BLaER1 (cell line): ENCODE measurements around the gene NPL.

ENCODE experiments used
- H3K27ac ChIP-seq: shearing (Covaris generic); formaldehyde crosslinking; 2 replicates; pipeline ENCODE4 v1.8.1; 2022
- H3K27me3 ChIP-seq: shearing (Covaris generic); formaldehyde crosslinking; 2 replicates; pipeline ENCODE4 v1.8.1; 2022
- H3K36me3 ChIP-seq: shearing (Covaris generic); formaldehyde crosslinking; 2 replicates; pipeline ENCODE4 v1.8.1; 2022
- H3K4me1 ChIP-seq: shearing (Covaris generic); formaldehyde crosslinking; 2 replicates; pipeline ENCODE4 v1.8.1; 2022
- H3K4me2 ChIP-seq: shearing (Covaris generic); formaldehyde crosslinking; 2 replicates; pipeline ENCODE4 v1.8.1; 2022
- H3K4me3 ChIP-seq: shearing (Covaris generic); formaldehyde crosslinking; 2 replicates; pipeline ENCODE4 v1.8.1; 2022
- H3K9ac ChIP-seq: shearing (Covaris generic); formaldehyde crosslinking; 2 replicates; pipeline ENCODE4 v1.8.1; 2022
- H3K9me3 ChIP-seq: shearing (Covaris generic); formaldehyde crosslinking; 2 replicates; pipeline ENCODE4 v1.8.1; 2022
- H4K20me1 ChIP-seq: shearing (Covaris generic); formaldehyde crosslinking; 2 replicates; pipeline ENCODE4 v1.8.1; 2022
- Cebpa-rat ChIP-seq: shearing (Covaris generic); IDR thresholded peaks from 2 replicates; pipeline ENCODE4 v1.8.1; 2022

NPL gene

DNA sequence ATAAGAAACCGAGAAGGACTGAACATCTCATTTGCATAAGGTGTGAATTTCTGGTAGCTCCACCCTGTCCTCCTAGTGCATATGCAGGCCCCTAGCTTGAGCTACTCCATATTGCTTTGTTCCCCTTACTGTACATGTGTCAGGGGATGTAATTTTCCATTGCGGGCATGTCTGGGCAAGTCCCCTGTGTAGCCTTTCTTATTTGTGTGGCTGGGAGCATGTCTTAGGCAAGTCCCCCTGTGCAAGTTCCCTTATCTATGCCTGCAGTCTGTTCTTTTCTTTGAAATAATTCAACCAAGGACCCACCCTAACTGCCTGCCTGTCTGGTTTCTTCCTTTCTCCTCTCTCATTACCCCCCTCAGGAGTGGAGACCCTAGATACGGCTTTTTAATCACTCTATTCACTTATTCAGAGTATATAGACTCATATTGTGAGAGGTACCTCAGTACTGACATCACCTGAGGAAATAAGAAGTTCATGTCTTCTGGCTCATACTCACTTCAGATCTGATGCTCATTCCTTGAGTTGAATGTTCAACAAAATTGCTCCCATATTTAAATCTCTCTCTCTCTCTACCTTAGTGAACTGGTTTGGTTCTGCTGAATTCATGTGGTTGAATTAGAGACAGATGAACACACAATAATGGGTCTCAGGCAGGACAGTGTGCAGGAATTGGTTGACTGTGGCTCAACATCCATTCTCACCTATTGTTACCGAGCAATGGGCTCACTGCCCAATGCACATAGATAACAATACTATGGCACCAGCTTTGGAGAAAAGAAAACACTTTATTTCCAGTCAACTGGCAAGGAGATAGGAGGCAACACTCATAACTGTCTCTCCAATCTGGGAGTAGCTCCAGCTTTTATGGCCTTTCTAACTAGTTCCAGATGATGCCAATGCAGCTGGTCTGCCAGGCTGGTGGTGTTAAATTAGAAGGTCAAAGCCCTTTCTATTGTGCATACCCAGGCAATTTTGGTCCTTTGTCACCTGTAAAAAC, 27.9 kb upstream of the NPL start:
- Histone ChIP-seq H3K9me3 (peaks cover 17% of the 10 kb centered on the region), H3K27ac (peak overlapping the region; percentile 78), H3K4me2 (peak overlapping the region; percentile 51), H3K27me3 (no peaks in the 10 kb centered on the region), H3K4me1 (peaks cover 37% of the 10 kb centered on the region), H3K4me3 (no peak overlapping the region), H3K36me3 (no peaks in the 10 kb centered on the region), H4K20me1 (no peaks in the 10 kb centered on the region), H3K9ac (no peak overlapping the region)
- TF ChIP-seq Cebpa-rat = no peak

GRCh38 chr1:182762536-182762935, 27.0 kb upstream of the NPL start:
- H4K20me1 ChIP-seq = no peaks in the 10 kb centered on the region
- TF ChIP-seq Cebpa-rat = no peak
- H3K4me2 ChIP-seq = no peak overlapping the region
- peak overlapping the region; percentile 78 for H3K27ac ChIP-seq
- H3K9me3 ChIP-seq = peaks cover 17% of the 10 kb centered on the region
- peaks cover 37% of the 10 kb centered on the region for H3K4me1 ChIP-seq
- no peak overlapping the region for H3K9ac ChIP-seq
- no peak overlapping the region for H3K4me3 ChIP-seq
- H3K36me3 ChIP-seq = no peaks in the 10 kb centered on the region
- H3K27me3 ChIP-seq = no peaks in the 10 kb centered on the region

- Histone ChIP-seq H3K27ac (no peak overlapping the region), H3K36me3 (no peaks in the 10 kb centered on the region), H3K9me3 (peaks cover 17% of the 10 kb centered on the region), H3K4me3 (no peak overlapping the region), H4K20me1 (no peaks in the 10 kb centered on the region), H3K9ac (no peak overlapping the region), H3K27me3 (no peaks in the 10 kb centered on the region), H3K4me1 (peaks cover 36% of the 10 kb centered on the region), H3K4me2 (no peak overlapping the region)
- TF ChIP-seq Cebpa-rat = no peak
Observed at GRCh38 chr1:182764029-182764727, 25.4 kb upstream of the NPL start.

DNA sequence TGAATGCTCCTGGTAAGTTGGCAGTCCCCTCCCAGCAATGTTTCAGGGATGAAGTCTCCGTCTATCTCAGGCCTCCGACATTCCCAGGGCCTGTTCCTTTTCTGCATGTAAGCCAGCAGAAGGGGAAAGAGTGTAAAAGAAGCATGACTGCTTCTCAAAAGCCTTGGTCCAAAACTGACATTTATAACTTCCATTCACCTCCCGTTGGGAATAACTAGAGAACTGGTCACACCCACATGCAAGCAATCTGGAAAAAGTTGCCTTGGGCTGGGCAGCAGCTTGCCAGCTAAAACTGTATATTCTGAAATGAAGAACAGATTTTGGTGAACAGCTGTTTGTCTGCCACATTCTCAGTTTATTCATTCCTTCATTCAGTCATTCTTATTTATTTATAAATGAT, 24.2 kb upstream of the NPL start:
- TF ChIP-seq Cebpa-rat = no peak
- H3K4me2 ChIP-seq = no peak overlapping the region
- H3K4me3 ChIP-seq = no peak overlapping the region
- H3K36me3 ChIP-seq = no peaks in the 10 kb centered on the region
- H3K27ac ChIP-seq = no peak overlapping the region
- H4K20me1 ChIP-seq = no peaks in the 10 kb centered on the region
- H3K9ac ChIP-seq = no peak overlapping the region
- no peaks in the 10 kb centered on the region for H3K27me3 ChIP-seq
- peaks cover 25% of the 10 kb centered on the region for H3K4me1 ChIP-seq
- peaks cover 17% of the 10 kb centered on the region for H3K9me3 ChIP-seq

GRCh38 chr1:182766050-182766449, 23.5 kb upstream of the NPL start:
- no peaks in the 10 kb centered on the region for H3K36me3 ChIP-seq
- peaks cover 18% of the 10 kb centered on the region for H3K4me1 ChIP-seq
- TF ChIP-seq Cebpa-rat = no peak
- no peak overlapping the region for H3K9ac ChIP-seq
- H3K9me3 ChIP-seq = peaks cover 17% of the 10 kb centered on the region
- H3K27ac ChIP-seq = no peak overlapping the region
- no peaks in the 10 kb centered on the region for H4K20me1 ChIP-seq
- H3K4me2 ChIP-seq = no peak overlapping the region
- H3K27me3 ChIP-seq = no peaks in the 10 kb centered on the region
- no peak overlapping the region for H3K4me3 ChIP-seq

GRCh38 chr1:182766881-182767645, 22.5 kb upstream of the NPL start:
- H3K36me3 ChIP-seq = no peaks in the 10 kb centered on the region
- H3K27ac ChIP-seq = no peak overlapping the region
- H4K20me1 ChIP-seq = no peaks in the 10 kb centered on the region
- H3K9ac ChIP-seq = no peak overlapping the region
- no peak overlapping the region for H3K4me2 ChIP-seq
- peaks cover 8% of the 10 kb centered on the region for H3K4me1 ChIP-seq
- peaks cover 8% of the 10 kb centered on the region for H3K9me3 ChIP-seq
- 0 out of 2 replicates have a peak, but pooled peaks have one; percentile 29 for TF ChIP-seq Cebpa-rat
- H3K27me3 ChIP-seq = no peaks in the 10 kb centered on the region
- no peak overlapping the region for H3K4me3 ChIP-seq

DNA sequence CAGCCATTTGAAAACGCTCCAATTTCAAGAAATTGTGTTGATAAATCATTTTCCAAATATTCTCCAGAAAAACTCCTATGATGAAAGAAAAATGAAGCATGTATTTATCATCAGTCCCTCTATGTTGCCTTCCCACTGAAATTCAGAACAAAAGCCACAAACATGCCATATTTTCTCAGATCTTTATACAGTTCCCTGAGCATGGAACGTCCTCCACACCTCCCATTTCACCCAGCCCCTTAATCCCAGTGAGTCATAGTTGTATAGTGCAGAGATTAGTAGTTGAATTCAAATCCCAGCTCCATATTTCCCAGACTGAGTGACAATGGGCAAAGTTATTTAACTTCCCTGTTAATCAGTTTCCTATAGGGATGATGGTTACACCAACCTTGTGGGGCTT, 20.6 kb upstream of the NPL start:
- H3K9ac ChIP-seq = no peak overlapping the region

DNA sequence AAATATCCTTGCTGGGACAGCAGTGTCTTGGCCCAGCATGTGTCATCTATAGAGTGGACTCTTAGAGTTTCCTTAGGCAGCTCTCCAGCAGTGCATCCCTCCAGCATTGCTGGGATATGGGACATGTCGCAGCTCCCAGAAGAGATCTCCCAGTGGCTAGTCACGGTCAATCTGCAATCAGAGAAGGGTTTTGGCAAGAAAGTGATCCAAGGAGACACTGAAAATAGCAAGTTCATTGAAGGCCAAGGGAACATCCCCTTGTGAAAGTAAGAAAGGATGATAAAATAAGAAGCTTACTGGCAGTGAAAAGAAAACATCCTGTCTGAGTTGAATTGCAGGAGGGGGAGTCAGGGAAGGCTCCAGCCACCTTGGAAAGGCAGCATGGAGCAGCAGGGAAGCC, 19.3 kb upstream of the NPL start:
- Histone ChIP-seq H3K4me1 (no peaks in the 10 kb centered on the region), H4K20me1 (no peaks in the 10 kb centered on the region), H3K4me3 (no peak overlapping the region), H3K27ac (no peak overlapping the region), H3K36me3 (no peaks in the 10 kb centered on the region), H3K27me3 (no peaks in the 10 kb centered on the region), H3K9ac (no peak overlapping the region), H3K9me3 (no peaks in the 10 kb centered on the region), H3K4me2 (no peak overlapping the region)
- TF ChIP-seq Cebpa-rat = no peak

More for the DNA sequence above, 20.6 kb upstream of the NPL start:
- H3K4me2 ChIP-seq = no peak overlapping the region
- TF ChIP-seq Cebpa-rat = no peak
- H4K20me1 ChIP-seq = no peaks in the 10 kb centered on the region
- H3K27ac ChIP-seq = no peak overlapping the region
- H3K36me3 ChIP-seq = no peaks in the 10 kb centered on the region
- no peaks in the 10 kb centered on the region for H3K27me3 ChIP-seq
- H3K4me1 ChIP-seq = no peaks in the 10 kb centered on the region
- no peak overlapping the region for H3K4me3 ChIP-seq
- no peaks in the 10 kb centered on the region for H3K9me3 ChIP-seq

DNA sequence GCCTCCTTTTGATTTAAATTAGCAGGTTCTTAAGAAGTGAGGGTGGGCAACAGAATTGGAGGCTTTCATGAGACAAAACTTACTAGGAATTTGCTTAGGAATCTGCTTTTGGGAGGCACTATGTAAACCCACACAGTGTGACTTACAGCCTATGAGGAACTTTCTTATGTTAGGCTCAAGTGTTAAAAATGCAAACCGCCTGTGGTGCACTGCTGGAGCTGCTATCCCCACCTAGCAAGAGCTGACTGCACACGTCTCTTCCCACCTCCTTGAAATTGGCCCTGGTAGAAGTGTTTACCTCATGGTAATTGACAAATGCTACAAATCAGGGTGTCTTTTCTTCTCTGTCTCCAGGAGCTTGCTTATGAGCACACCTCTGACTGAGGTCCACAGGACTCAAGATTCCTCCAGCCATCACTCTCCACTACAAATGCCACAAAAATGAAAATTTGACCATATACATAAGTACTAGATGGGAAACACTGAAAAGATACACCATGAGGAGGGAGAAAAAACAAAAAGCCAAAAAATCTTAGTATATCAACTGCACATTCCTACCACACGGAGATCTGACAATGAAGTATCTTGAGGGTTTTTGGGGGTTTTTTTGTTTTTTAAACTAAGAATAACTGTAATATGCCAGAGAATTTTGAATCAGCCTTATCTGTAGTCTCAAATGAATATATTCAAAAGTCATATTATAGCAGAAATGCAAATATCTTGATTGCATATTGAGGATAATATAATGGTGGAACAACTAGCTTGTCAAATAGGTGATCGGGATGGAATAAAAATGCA, 18.2 kb upstream of the NPL start:
- H3K27me3 ChIP-seq = no peaks in the 10 kb centered on the region
- TF ChIP-seq Cebpa-rat = no peak
- no peaks in the 10 kb centered on the region for H4K20me1 ChIP-seq
- H3K36me3 ChIP-seq = no peaks in the 10 kb centered on the region
- no peak overlapping the region for H3K4me2 ChIP-seq
- no peaks in the 10 kb centered on the region for H3K9me3 ChIP-seq
- H3K4me1 ChIP-seq = no peaks in the 10 kb centered on the region
- no peak overlapping the region for H3K4me3 ChIP-seq
- no peak overlapping the region for H3K9ac ChIP-seq
- H3K27ac ChIP-seq = no peak overlapping the region
